HuH-7.5 (cell line): Measurements from ENCODE around the gene RNU1-3.
"Not testable (repeated sequence)": the region's sequence is repeated elsewhere in the genome, so short reads cannot be mapped to it uniquely, and the experiment has no call there.

Source experiments
- DNase-seq: peaks from one replicate; pipeline ENCODE4 v3.0.0; 2011; ENCODE audit warnings: low spot score

RNU1-3 gene

GRCh38 chr1:16693449-16694307 is 26.9 kb upstream of the RNU1-3 start:
- DNase-seq: not testable (repeated sequence)

- DNase-seq: not testable (repeated sequence)
Measured at GRCh38 chr1:16692717-16693448, 26.1 kb upstream of the RNU1-3 start.

GRCh38 chr1:16692283-16692682 is 25.5 kb upstream of the RNU1-3 start:
- not testable (repeated sequence) for DNase-seq

GRCh38 chr1:16690971-16691682 is 24.4 kb upstream of the RNU1-3 start:
- DNase-seq: not testable (repeated sequence)

GRCh38 chr1:16687132-16687800 is 20.5 kb upstream of the RNU1-3 start:
- not testable (repeated sequence) for DNase-seq

- DNase-seq: not testable (repeated sequence)
Measured at GRCh38 chr1:16685445-16686371, 19.0 kb upstream of the RNU1-3 start.

GRCh38 chr1:16684738-16685337 is 18.1 kb upstream of the RNU1-3 start:
- DNase-seq: not testable (repeated sequence)

GRCh38 chr1:16684152-16684551 is 17.4 kb upstream of the RNU1-3 start:
- not testable (repeated sequence) for DNase-seq

- not testable (repeated sequence) for DNase-seq
Measured at GRCh38 chr1:16682803-16683202, 16.1 kb upstream of the RNU1-3 start.

GRCh38 chr1:16680366-16680765 is 13.6 kb upstream of the RNU1-3 start:
- not testable (repeated sequence) for DNase-seq

- DNase-seq: no peak
Measured at GRCh38 chr1:16677552-16678431, 11.0 kb upstream of the RNU1-3 start.

GRCh38 chr1:16676661-16677523 is 10.1 kb upstream of the RNU1-3 start:
- DNase-seq: not testable (repeated sequence)

- DNase-seq: not testable (repeated sequence)
Measured at GRCh38 chr1:16675118-16675510, 8.4 kb upstream of the RNU1-3 start.

- not testable (repeated sequence) for DNase-seq
Measured at GRCh38 chr1:16673976-16674375, 7.2 kb upstream of the RNU1-3 start.

- not testable (repeated sequence) for DNase-seq
Measured at GRCh38 chr1:16665836-16666235, 912 bp downstream of the RNU1-3 start.

GRCh38 chr1:16658234-16658633 is 8.5 kb downstream of the RNU1-3 start:
- DNase-seq: not testable (repeated sequence)

- DNase-seq: not testable (repeated sequence)
Measured at GRCh38 chr1:16656981-16657683, 9.6 kb downstream of the RNU1-3 start.

- not testable (repeated sequence) for DNase-seq
Measured at GRCh38 chr1:16656574-16656973, 10.2 kb downstream of the RNU1-3 start.
